Activated gamma-delta T cell treated with Interleukin-2 at 50 U/mL for 16 hours (primary cell): Measurements from ENCODE around the gene PSD2.

Experiments used
- DNase-seq: peaks from one replicate; pipeline ENCODE4 v3.0.0-alpha.2; 2020

PSD2 gene

GRCh38 chr5:139884734-139885133, 89.1 kb downstream of the PSD2 start:
- no peak for DNase-seq

GRCh38 chr5:139885172-139885856, 89.7 kb downstream of the PSD2 start:
- DNase-seq: no peak

GRCh38 chr5:139885857-139886208, 90.2 kb downstream of the PSD2 start:
- DNase-seq: no peak

- DNase-seq: no peak
These were observed 90.6 kb downstream of the PSD2 start for GRCh38 chr5:139886213-139886612.

- DNase-seq: no peak
These were observed 92.8 kb downstream of the PSD2 start for GRCh38 chr5:139888370-139888769.

GRCh38 chr5:139889410-139889809, 93.8 kb downstream of the PSD2 start:
- no peak for DNase-seq

GRCh38 chr5:139893873-139894272, 98.3 kb downstream of the PSD2 start:
- no peak for DNase-seq
